GM12878 (cell line): ENCODE data around the gene HERC5. TPM values are rescaled to one million over a fixed set of nuclear protein-coding genes. Genes with fewer than 3 reads are reported as not detected.

Source experiments
- ATAC-seq: fragments of 200-7000 bp; cut with Tn5 transposase; 3 replicates; pipeline ENCODE4 v1.9.1; 2020; ENCODE audit warnings: mild to moderate bottlenecking, moderate library complexity
- BruUV-seq: library from RNA; stranded (reverse); fragments of 400-500 nt; replicated peaks from 2 replicates; lab custom pipeline; 2021; lab: Mats Ljungman, UMichigan
- CTCF ChIA-PET: fragments of 300-600 bp; sonication (Branson Sonifier 250); formaldehyde crosslinking; extraction: SDS; loops from one replicate; lab custom pipeline; 2021; ENCODE audit warnings: inconsistent platforms; lab: Yijun Ruan, JAX
- POLR2A ChIA-PET: fragments of 350-600 bp; formaldehyde crosslinking; extraction: SDS; loops from one replicate; lab custom pipeline; 2021; ENCODE audit warnings: inconsistent platforms; lab: Charles Lee
- RAD21 ChIA-PET: fragments of 300-600 bp; sonication (Branson Sonifier 250); formaldehyde crosslinking; loops from one replicate; lab custom pipeline; 2023; ENCODE audit warnings: antibody characterized with exemption; ENCODE audit not compliant: unreplicated experiment; lab: Charles Lee
- SMC1A ChIA-PET: fragments of 300-600 bp; sonication (Branson Sonifier 250); formaldehyde crosslinking; loops from one replicate; lab custom pipeline; 2023; ENCODE audit not compliant: unreplicated experiment, uncharacterized antibody; lab: Charles Lee
- DNase-seq: peaks from one replicate; pipeline ENCODE4 v3.0.0-alpha.2; 2011; ENCODE audit warnings: low read depth, low spot score
- FAIRE-seq: peaks from 3 replicates; lab custom pipeline; 2011; peaks lifted over from hg19 to GRCh38; lab: Jason Lieb, UNC
- H2AFZ ChIP-seq: 2 replicates; pipeline ENCODE4 v1.6.0; 2011; ENCODE audit warnings: low read depth, low read length, control low read depth; ENCODE audit not compliant: control insufficient read depth
- H3K27ac ChIP-seq: 2 replicates; pipeline ENCODE4 v1.5.1; 2011; ENCODE audit warnings: control low read depth; ENCODE audit not compliant: control insufficient read depth, insufficient read depth
- H3K27me3 ChIP-seq, 2 experiments: replicated peaks in 1 of 2; 2 replicates each; pipeline versions ENCODE4 v1.6.0 to v1.6.1; 2011; ENCODE audit warnings: low read length in 1 of 2; ENCODE audit not compliant: control insufficient read depth in 2 of 2, insufficient read depth in 2 of 2
- H3K36me3 ChIP-seq, 2 experiments: 2 replicates each; pipeline ENCODE4 v1.5.1; 2011; ENCODE audit warnings: low read length in 1 of 2; ENCODE audit not compliant: control insufficient read depth in 2 of 2, insufficient read depth in 2 of 2
- H3K4me1 ChIP-seq: 2 replicates; pipeline ENCODE4 v1.6.1; 2011; ENCODE audit warnings: mild to moderate bottlenecking, low read length, moderate library complexity, mixed read lengths; ENCODE audit not compliant: control insufficient read depth, insufficient read depth
- H3K4me2 ChIP-seq: 2 replicates; pipeline ENCODE4 v1.6.0; 2011; ENCODE audit warnings: control low read depth; ENCODE audit not compliant: control insufficient read depth, insufficient read depth
- H3K4me3 ChIP-seq: fragments of 200-600 bp; sonication (generic); 2 replicates; pipeline ENCODE4 v1.5.1; 2016
- H3K79me2 ChIP-seq: 2 replicates; pipeline ENCODE4 v1.6.0; 2011; ENCODE audit warnings: low read length; ENCODE audit not compliant: control insufficient read depth, insufficient read depth
- H3K9ac ChIP-seq: 2 replicates; pipeline ENCODE4 v1.8.0; 2011; ENCODE audit warnings: low read length, control low read depth, mixed read lengths; ENCODE audit not compliant: control insufficient read depth, insufficient read depth
- H3K9me3 ChIP-seq: replicated peaks from 3 replicates; pipeline ENCODE4 v1.5.1; 2011; ENCODE audit warnings: mild to moderate bottlenecking, low read length; ENCODE audit not compliant: control insufficient read depth, insufficient read depth
- H4K20me1 ChIP-seq: 2 replicates; pipeline ENCODE4 v1.6.0; 2011; ENCODE audit not compliant: control insufficient read depth, insufficient read depth
- ATF7 ChIP-seq: fragments of 450-650 bp; IDR thresholded peaks from 2 replicates; pipeline ENCODE4 v1.6.1; 2016; ENCODE audit warnings: low read depth, mild to moderate bottlenecking
- BCL3 ChIP-seq: IDR thresholded peaks from 2 replicates; pipeline ENCODE4 v1.6.1; 2011; ENCODE audit warnings: borderline replicate concordance, low read depth, mild to moderate bottlenecking, moderate library complexity, low read length; ENCODE audit not compliant: insufficient read depth, poor library complexity, severe bottlenecking
- IKZF2 ChIP-seq, 2 experiments: fragments of 450-650 bp; IDR thresholded peaks; 2 replicates each; pipeline ENCODE4 v1.6.1; 2017; ENCODE audit warnings: mild to moderate bottlenecking in 2 of 2, moderate library complexity in 2 of 2
- MEF2A ChIP-seq: IDR thresholded peaks from 2 replicates; pipeline ENCODE4 v1.6.1; 2011; ENCODE audit warnings: low read depth, mild to moderate bottlenecking, low read length, moderate library complexity; ENCODE audit not compliant: insufficient read depth
- MLLT1 ChIP-seq: fragments of 450-650 bp; IDR thresholded peaks from 2 replicates; pipeline ENCODE4 v1.6.1; 2016; ENCODE audit warnings: mild to moderate bottlenecking
- MTA2 ChIP-seq: fragments of 450-650 bp; IDR thresholded peaks from 2 replicates; pipeline ENCODE4 v1.6.1; 2016; ENCODE audit warnings: low read depth, mild to moderate bottlenecking, moderate library complexity
- NFXL1 ChIP-seq: fragments of 450-650 bp; IDR thresholded peaks from 2 replicates; pipeline ENCODE4 v1.6.1; 2017; ENCODE audit warnings: antibody characterized with exemption, mild to moderate bottlenecking, borderline replicate concordance
- NFYB ChIP-seq: IDR thresholded peaks from 2 replicates; pipeline ENCODE4 v1.6.1; 2011; ENCODE audit warnings: low read depth, mild to moderate bottlenecking, low read length, improper control_type of control experiment, moderate library complexity; ENCODE audit not compliant: insufficient read depth
- PAX5 ChIP-seq: IDR thresholded peaks from 2 replicates; pipeline ENCODE4 v1.6.1; 2011; ENCODE audit warnings: low read depth, low read length, borderline replicate concordance
- RELB ChIP-seq: fragments of 450-650 bp; IDR thresholded peaks from 2 replicates; pipeline ENCODE4 v1.6.1; 2017; ENCODE audit warnings: low read depth, mild to moderate bottlenecking, moderate library complexity
- ZBTB40 ChIP-seq: fragments of 450-650 bp; IDR thresholded peaks from 2 replicates; pipeline ENCODE4 v1.6.1; 2016; ENCODE audit warnings: mild to moderate bottlenecking, moderate library complexity, borderline replicate concordance
- ZNF24 ChIP-seq: fragments of 450-650 bp; IDR thresholded peaks from 2 replicates; pipeline ENCODE4 v1.6.1; 2017; ENCODE audit warnings: antibody characterized with exemption, mild to moderate bottlenecking
- WGBS: methylation state at CpG from one replicate; pipeline ENCODE4 v1.1.6; 2016; ENCODE audit warnings: low lambda C conversion rate; ENCODE audit not compliant: insufficient replicate concordance, insufficient coverage; ENCODE audit errors: missing lambda C conversion rate; 5-methylcytosine and 5-hydroxymethylcytosine counted together
- in situ Hi-C: fragments of 300-500 bp; cut with MboI; formaldehyde crosslinking; loops from 9 replicates; pipeline ENCODE4 v1.14.3; 2018; ENCODE audit warnings: mixed read lengths
- intact Hi-C: fragments of 100-400 bp; cut with micrococcal nuclease; formaldehyde crosslinking; loops from one replicate; pipeline ENCODE4 v1.14.2; 2022; ENCODE audit not compliant: unreplicated experiment
- polyA plus RNA-seq, 11 experiments: library from polyadenylated mRNA; depleted of rRNA in 4 of 11; unstranded in 6 of 11; stranded (reverse) in 5 of 11; fragments of >200 nt; fragmentation: Nextera tagmentation in 4 of 11; fragmentation: Illumina TruSeq in 1 of 11; extraction: Ambion mirVana in 4 of 11; extraction: Trizol in 1 of 11; gene quantifications; 1 replicate in 1 of 11; 2 replicates in 10 of 11; pipeline versions ENCODE4 v1.2.1 to v1.2.3, GENCODE V29; 2011 to 2016; ENCODE audit warnings: inconsistent platforms in 2 of 11, missing spikeins in 2 of 11, low read depth in 1 of 11
- total RNA-seq, 4 experiments: library from RNA; depleted of rRNA in 3 of 4; stranded (reverse); fragments of >200 nt in 3 of 4; fragmentation: Illumina TruSeq in 1 of 4; extraction: Trizol in 1 of 4; gene quantifications; 2 replicates each; pipeline versions ENCODE4 v1.2.1 to v1.2.3, GENCODE V29; 2013 to 2021

HERC5 gene
- total and polyA plus RNA-seq, 10 of the 15 experiments (the other 5 are each of a cell fraction or from before 2014, with no cell fraction given) = 12.5 to 60.7 (median 25.1) TPM

GRCh38 chr4:88418411-88418810 lies 38.5 kb upstream of the HERC5 start (continued):
- no peak for TF ChIP-seq ZBTB40
- no peak for TF ChIP-seq BCL3
- TF ChIP-seq NFYB = no peak
- no peak for TF ChIP-seq ATF7

GRCh38 chr4:88419874-88420273 lies 37.0 kb upstream of the HERC5 start:
- peak overlapping the region; percentile 59; the same call in 1 of the 2 replicates for H2AFZ ChIP-seq
- H3K9me3 ChIP-seq = no peaks in the 10 kb centered on the region; the same call in 2 of the 3 replicates
- H3K9ac ChIP-seq = peak overlapping the region; percentile 15; the same call in 1 of the 2 replicates
- ChIA-PET RAD21 (interaction anchor here (1.1 to 2.2 kb wide), 2 partner anchors 9 to 33 kb away, joined by 3 to 10 read pairs; no protein-coding TSS in a partner anchor), SMC1A (interaction anchor here (1.0 to 2.3 kb wide), 9 partner anchors 9 to 94 kb away, joined by 3 to 9 read pairs (median 4); partner anchors contain the start of genes HERC5 and HERC6), CTCF (interaction anchor here (1.0 to 1.3 kb wide), 2 partner anchors 35 to 95 kb away, joined by 4 to 6 read pairs; no protein-coding TSS in a partner anchor), POLR2A (interaction anchor here (0.5 to 2.0 kb wide), 2 partner anchors 37 to 743 kb away, joined by 3 to 7 read pairs; partner anchors contain the start of gene HERC5)
- no peak overlapping the region for H3K4me3 ChIP-seq
- peaks cover 0 to 5% of the 10 kb centered on the region in 2 experiments; a peak in 1 of 4 replicates for H3K36me3 ChIP-seq
- no TSS peak for BruUV-seq
- FAIRE-seq (no peak), ATAC-seq (peak; percentile 88), DNase-seq (peak; percentile 12)
- WGBS = 67% methylated on average over 5 of the region's 5 CpGs
- in situ Hi-C loops (no loop called here), intact Hi-C loops (no loop called here)
- no peaks in the 10 kb centered on the region for H4K20me1 ChIP-seq
- peaks cover 6% of the 10 kb centered on the region; the same call in 1 of the 2 replicates for H3K4me1 ChIP-seq
- H3K27ac ChIP-seq = peak overlapping the region; percentile 56
- H3K4me2 ChIP-seq = peak overlapping the region; percentile 79
- no peaks in the 10 kb centered on the region for H3K79me2 ChIP-seq
- H3K27me3 ChIP-seq = no peaks in the 10 kb centered on the region
- TF ChIP-seq IKZF2 (IDR thresholded peaks at IDR 0.05) = peak; percentile 23 to 38; a peak in 2 of 4 replicates
- 0 out of 2 replicates have a peak, but pooled peaks have one; percentile 24 for TF ChIP-seq MTA2
- 0 out of 2 replicates have a peak, but pooled peaks have one; percentile 24 for TF ChIP-seq ATF7
- no peak for TF ChIP-seq NFXL1
- peak; percentile 70; the same call in 1 of the 2 replicates for TF ChIP-seq MEF2A
- TF ChIP-seq ZNF24 = no peak
- no peak for TF ChIP-seq PAX5
- TF ChIP-seq MLLT1 = peak; percentile 56
- TF ChIP-seq RELB = 0 out of 2 replicates have a peak, but pooled peaks have one; percentile 17
